Esophagus muscularis mucosa (tissue), 3 donors: Measurements from ENCODE around the gene RPA3.

Experiments used
- POLR2A ChIP-seq: fragments of 450-650 bp; IDR thresholded peaks from one replicate; pipeline ENCODE4 v1.6.1; 2017; ENCODE audit warnings: antibody characterized with exemption, moderate library complexity, mild to moderate bottlenecking, low read depth
- TF ChIP-seq, protein P1 (sequence below), 3 experiments: fragments of 200-600 bp in 2 of 3; fragments of 450-650 bp in 1 of 3; sonication (generic) in 2 of 3; IDR thresholded peaks; one replicate each; pipeline ENCODE4 v1.5.1; 2017 to 2019; ENCODE audit warnings: antibody characterized with exemption in 3 of 3, mild to moderate bottlenecking in 2 of 3, moderate library complexity in 1 of 3

DNA sequence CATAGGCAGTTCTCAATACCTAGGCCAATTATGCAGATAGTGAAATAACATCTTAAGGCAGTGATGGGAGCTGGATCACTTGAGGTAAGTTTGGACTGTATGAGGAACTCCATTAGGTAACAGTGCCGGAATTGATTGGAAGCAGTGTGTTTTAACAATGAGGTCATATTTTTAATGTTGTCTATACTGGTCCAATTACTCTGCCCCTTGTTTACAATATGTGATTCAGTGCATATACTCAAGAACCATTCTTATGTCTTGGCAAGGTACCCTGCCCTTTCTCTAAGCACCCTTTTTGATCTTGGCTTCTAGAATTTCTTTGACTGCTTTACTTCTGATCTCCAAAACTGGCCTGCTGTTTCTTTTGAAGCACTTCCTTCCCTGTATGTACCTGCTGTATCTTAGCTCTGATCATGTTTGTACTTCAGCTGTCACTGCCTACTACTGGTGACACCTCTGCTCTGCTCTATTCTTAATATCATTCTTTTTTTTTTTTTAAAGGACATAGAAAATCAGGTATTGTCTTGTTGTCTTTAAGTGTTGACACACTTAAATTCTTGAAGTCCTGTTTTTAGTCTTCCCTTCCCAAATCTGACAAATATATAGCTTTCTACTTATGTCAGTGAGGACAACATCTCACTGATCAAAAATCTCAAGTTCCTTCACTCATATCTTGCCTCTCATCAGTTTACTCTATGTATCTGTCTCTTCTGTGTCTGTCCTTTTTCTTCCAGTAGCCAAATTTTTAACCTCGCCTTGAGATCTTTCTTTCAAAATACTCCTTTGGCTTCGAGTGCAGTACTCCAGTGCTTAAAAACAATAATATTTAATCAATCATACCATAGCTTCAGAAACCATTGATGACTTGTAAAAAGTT lies 46.4 kb upstream of the RPA3 start:
- TF ChIP-seq POLR2A, result no peak
- TF ChIP-seq, protein P1, sequence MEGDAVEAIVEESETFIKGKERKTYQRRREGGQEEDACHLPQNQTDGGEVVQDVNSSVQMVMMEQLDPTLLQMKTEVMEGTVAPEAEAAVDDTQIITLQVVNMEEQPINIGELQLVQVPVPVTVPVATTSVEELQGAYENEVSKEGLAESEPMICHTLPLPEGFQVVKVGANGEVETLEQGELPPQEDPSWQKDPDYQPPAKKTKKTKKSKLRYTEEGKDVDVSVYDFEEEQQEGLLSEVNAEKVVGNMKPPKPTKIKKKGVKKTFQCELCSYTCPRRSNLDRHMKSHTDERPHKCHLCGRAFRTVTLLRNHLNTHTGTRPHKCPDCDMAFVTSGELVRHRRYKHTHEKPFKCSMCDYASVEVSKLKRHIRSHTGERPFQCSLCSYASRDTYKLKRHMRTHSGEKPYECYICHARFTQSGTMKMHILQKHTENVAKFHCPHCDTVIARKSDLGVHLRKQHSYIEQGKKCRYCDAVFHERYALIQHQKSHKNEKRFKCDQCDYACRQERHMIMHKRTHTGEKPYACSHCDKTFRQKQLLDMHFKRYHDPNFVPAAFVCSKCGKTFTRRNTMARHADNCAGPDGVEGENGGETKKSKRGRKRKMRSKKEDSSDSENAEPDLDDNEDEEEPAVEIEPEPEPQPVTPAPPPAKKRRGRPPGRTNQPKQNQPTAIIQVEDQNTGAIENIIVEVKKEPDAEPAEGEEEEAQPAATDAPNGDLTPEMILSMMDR (IDR thresholded peaks at IDR 0.05), result no peak
